Neural cell (in vitro differentiated cells): Measurements from ENCODE around the gene CACNA2D4. TPM values are rescaled to one million over a fixed set of nuclear protein-coding genes. Genes with fewer than 3 reads are reported as not detected.

Experiments used
- H2AFZ ChIP-seq: fragments of 200-600, 300-800 bp; sonication (generic), shearing (Covaris generic); 2 replicates; pipeline ENCODE4 v1.6.0; 2014; ENCODE audit warnings: low read depth, mild to moderate bottlenecking, antibody characterized with exemption, low read length, moderate library complexity
- H3F3A ChIP-seq: fragments of 200-600 bp; shearing (Covaris generic); 2 replicates; pipeline ENCODE4 v1.6.1; 2016; ENCODE audit warnings: mild to moderate bottlenecking, moderate library complexity, mixed read lengths, antibody characterized with exemption, low read length; ENCODE audit not compliant: insufficient read depth, poor library complexity, severe bottlenecking
- H3K27ac ChIP-seq: fragments of 200-600, 300-800 bp; sonication (generic), shearing (Covaris generic); 2 replicates; pipeline ENCODE4 v1.5.1; 2014; ENCODE audit warnings: mild to moderate bottlenecking, low read length, moderate library complexity
- H3K27me3 ChIP-seq: fragments of 300-800, 200-600 bp; sonication (generic), shearing (Covaris generic); 2 replicates; pipeline ENCODE4 v1.6.0; 2014; ENCODE audit warnings: mild to moderate bottlenecking, low read depth, low read length, moderate library complexity; ENCODE audit not compliant: insufficient read depth
- H3K36me3 ChIP-seq: fragments of 300-800, 200-600 bp; sonication (generic), shearing (Covaris generic); 2 replicates; pipeline ENCODE4 v1.5.1; 2014; ENCODE audit warnings: mild to moderate bottlenecking, antibody characterized with exemption, low read length, moderate library complexity; ENCODE audit not compliant: insufficient read depth
- H3K4me2 ChIP-seq: fragments of 300-800, 200-600 bp; sonication (generic), shearing (Covaris generic); 2 replicates; pipeline ENCODE4 v1.6.0; 2014; ENCODE audit warnings: mild to moderate bottlenecking, low read length
- H3K4me3 ChIP-seq: fragments of 300-800, 200-600 bp; sonication (generic), shearing (Covaris generic); 2 replicates; pipeline ENCODE4 v1.5.1; 2014; ENCODE audit warnings: mild to moderate bottlenecking, low read length, moderate library complexity
- H3K79me2 ChIP-seq: fragments of 200-600 bp; shearing (Covaris generic); replicated peaks from 2 replicates; pipeline ENCODE4 v1.6.0; 2014; ENCODE audit warnings: mild to moderate bottlenecking, low read length, moderate library complexity; ENCODE audit not compliant: insufficient read depth
- H3K9ac ChIP-seq: fragments of 300-800, 200-600 bp; sonication (generic), shearing (Covaris generic); 2 replicates; pipeline ENCODE4 v1.6.1; 2016; ENCODE audit warnings: mild to moderate bottlenecking, low read length, mixed read lengths
- H3K9me2 ChIP-seq: fragments of 200-600 bp; shearing (Covaris generic); 2 replicates; pipeline ENCODE4 v1.6.1; 2016; ENCODE audit warnings: mild to moderate bottlenecking, low read length, mixed read lengths; ENCODE audit not compliant: insufficient read depth
- H3K9me3 ChIP-seq: fragments of 200-600, 300-800 bp; sonication (generic), shearing (Covaris generic); 2 replicates; pipeline ENCODE4 v1.6.1; 2016; ENCODE audit warnings: mild to moderate bottlenecking, mixed run types, low read length, moderate library complexity, mixed read lengths
- H4K20me1 ChIP-seq: fragments of 200-600 bp; shearing (Covaris generic); 2 replicates; pipeline ENCODE4 v1.6.1; 2016; ENCODE audit warnings: mild to moderate bottlenecking, mixed run types; ENCODE audit not compliant: insufficient read depth
- CTCF ChIP-seq: fragments of 450-650 bp; IDR thresholded peaks from 2 replicates; pipeline ENCODE4 v1.5.1; 2014; ENCODE audit warnings: antibody characterized with exemption, mild to moderate bottlenecking, moderate library complexity; ENCODE audit not compliant: poor library complexity, severe bottlenecking
- EP300 ChIP-seq: fragments of 450-650 bp; conservative IDR thresholded peaks from 2 replicates; pipeline ENCODE4 v1.6.1; 2014; ENCODE audit warnings: antibody characterized with exemption, mild to moderate bottlenecking, moderate library complexity; ENCODE audit not compliant: poor library complexity, severe bottlenecking
- EZH2 ChIP-seq: fragments of 200-600, 300-800 bp; shearing (Covaris generic), sonication (generic); IDR thresholded peaks from 2 replicates; pipeline ENCODE4 v1.6.1; 2014; ENCODE audit warnings: antibody characterized with exemption, low read length, borderline replicate concordance, mild to moderate bottlenecking; ENCODE audit not compliant: insufficient read depth, poor library complexity, severe bottlenecking
- MXI1 ChIP-seq: fragments of 450-650 bp; conservative IDR thresholded peaks from 2 replicates; pipeline ENCODE4 v1.6.1; 2014; ENCODE audit warnings: antibody characterized with exemption, mild to moderate bottlenecking; ENCODE audit not compliant: poor library complexity, severe bottlenecking
- POLR2AphosphoS5 ChIP-seq: IDR thresholded peaks from 2 replicates; pipeline ENCODE4 v1.6.1; 2012
- RAD21 ChIP-seq: fragments of 450-650 bp; conservative IDR thresholded peaks from 2 replicates; pipeline ENCODE4 v1.6.1; 2014; ENCODE audit warnings: antibody characterized with exemption, mild to moderate bottlenecking, moderate library complexity
- REST ChIP-seq: IDR thresholded peaks from 2 replicates; pipeline ENCODE4 v1.6.1; 2012; ENCODE audit warnings: borderline replicate concordance
- SMC3 ChIP-seq: fragments of 450-650 bp; conservative IDR thresholded peaks from 2 replicates; pipeline ENCODE4 v1.6.1; 2014; ENCODE audit warnings: antibody characterized with exemption, mild to moderate bottlenecking, moderate library complexity; ENCODE audit not compliant: poor library complexity
- TAF1 ChIP-seq: IDR thresholded peaks from 2 replicates; pipeline ENCODE4 v1.6.1; 2012; ENCODE audit warnings: low read depth
- polyA plus RNA-seq: library from polyadenylated mRNA; depleted of rRNA; stranded (reverse); fragments of >200 nt; gene quantifications from 2 replicates; pipeline ENCODE4 v1.2.3, GENCODE V29; 2014

CACNA2D4 gene
- polyA plus RNA-seq, 1 donor from 2014 or later = not detected

GRCh38 chr12:1796515-1797010 is 121.9 kb downstream of the CACNA2D4 start:
- no peak overlapping the region for H3K27ac ChIP-seq
- H3K4me2 ChIP-seq = no peak overlapping the region
- TF ChIP-seq SMC3 (no peak), TAF1 (no peak), EP300 (no peak), CTCF (no peak), POLR2AphosphoS5 (no peak), REST (no peak), RAD21 (no peak), MXI1 (no peak), EZH2 (no peak)
- H2AFZ ChIP-seq = no peak overlapping the region
- H3K36me3 ChIP-seq = no peaks in the 10 kb centered on the region
- no peaks in the 10 kb centered on the region for H3F3A ChIP-seq
- H3K9me2 ChIP-seq = no peaks in the 10 kb centered on the region
- H3K27me3 ChIP-seq = no peaks in the 10 kb centered on the region
- H3K9ac ChIP-seq = peak overlapping the region; percentile 7
- H4K20me1 ChIP-seq = no peaks in the 10 kb centered on the region
- H3K9me3 ChIP-seq = no peaks in the 10 kb centered on the region
- no peaks in the 10 kb centered on the region for H3K79me2 ChIP-seq
- peak overlapping the region; percentile 46 for H3K4me3 ChIP-seq

- no peaks in the 10 kb centered on the region for H3F3A ChIP-seq
- no peaks in the 10 kb centered on the region for H4K20me1 ChIP-seq
- H3K36me3 ChIP-seq = no peaks in the 10 kb centered on the region
- H3K4me2 ChIP-seq = no peak overlapping the region
- H3K9me3 ChIP-seq = no peaks in the 10 kb centered on the region
- peak; percentile 98 for TF ChIP-seq RAD21
- no peak for TF ChIP-seq TAF1
- TF ChIP-seq MXI1 = peak; percentile 32
- TF ChIP-seq CTCF = peak; percentile 98
- TF ChIP-seq POLR2AphosphoS5 = no peak
- TF ChIP-seq SMC3 = peak; percentile 100
- H3K9ac ChIP-seq = peak overlapping the region; percentile 16
- no peaks in the 10 kb centered on the region for H3K27me3 ChIP-seq
- no peak overlapping the region for H2AFZ ChIP-seq
- no peaks in the 10 kb centered on the region for H3K79me2 ChIP-seq
- no peaks in the 10 kb centered on the region for H3K9me2 ChIP-seq
- H3K27ac ChIP-seq = no peak overlapping the region
- H3K4me3 ChIP-seq = peak overlapping the region; percentile 46
Observed at GRCh38 chr12:1795785-1796514, 122.5 kb downstream of the CACNA2D4 start.
